Naive thymus-derived CD4-positive, alpha-beta T cell (primary cell): ENCODE results near the gene ERCC4. TPM values are rescaled to one million over a fixed set of nuclear protein-coding genes. Genes with fewer than 3 reads are reported as not detected.
A peak's percentile ranks its signal among the peaks of the same experiment; 100 is the strongest.

Experiments used
- ATAC-seq: fragments of 150-1000 bp; cut with Tn5 transposase; 2 replicates; pipeline ENCODE4 v1.10.0; 2021; ENCODE audit warnings: mild to moderate bottlenecking, moderate library complexity
- CTCF ChIA-PET: fragments of 350-600 bp; sonication (Branson Sonifier 250); formaldehyde crosslinking; loops from one replicate; lab custom pipeline; 2021; ENCODE audit warnings: antibody characterized with exemption; lab: Charles Lee
- POLR2A ChIA-PET: fragments of 350-600 bp; sonication (Branson Sonifier 250); formaldehyde crosslinking; loops from one replicate; lab custom pipeline; 2021; ENCODE audit warnings: antibody characterized with exemption, inconsistent platforms; lab: Charles Lee
- DNase-seq, 9 donors: peaks; one replicate each; pipeline versions ENCODE4 v3.0.0 to v3.0.0-alpha.2; 2020 to 2022; ENCODE audit warnings: mixed read lengths in 1 of 9
- H3K27ac ChIP-seq: one replicate; pipeline ENCODE4 v1.7.0; 2013; ENCODE audit warnings: mild to moderate bottlenecking, low read depth, low read length, moderate library complexity
- H3K27me3 ChIP-seq, 2 donors: one replicate each; pipeline ENCODE4 v1.7.0; 2013; ENCODE audit warnings: low read length in 2 of 2, mild to moderate bottlenecking in 2 of 2, moderate library complexity in 2 of 2; ENCODE audit not compliant: control insufficient read depth in 2 of 2, insufficient read depth in 2 of 2
- H3K36me3 ChIP-seq, 3 experiments: 1 replicate in 2 of 3; 2 replicates in 1 of 3; pipeline ENCODE4 v1.7.0; 2013; ENCODE audit warnings: low read length in 3 of 3, mild to moderate bottlenecking in 3 of 3, moderate library complexity in 1 of 3; ENCODE audit not compliant: insufficient read depth in 3 of 3, control insufficient read depth in 2 of 3
- H3K4me1 ChIP-seq, 2 donors: one replicate each; pipeline ENCODE4 v1.7.0; 2013; ENCODE audit warnings: low read length in 2 of 2, mild to moderate bottlenecking in 2 of 2, moderate library complexity in 1 of 2; ENCODE audit not compliant: control insufficient read depth in 2 of 2, insufficient read depth in 2 of 2
- H3K4me3 ChIP-seq: 2 replicates; pipeline ENCODE4 v1.7.0; 2013; ENCODE audit warnings: mild to moderate bottlenecking, low read length
- H3K9me3 ChIP-seq, 3 experiments: 1 replicate in 2 of 3; 2 replicates in 1 of 3; pipeline ENCODE4 v1.7.0; 2013; ENCODE audit warnings: low read length in 3 of 3; ENCODE audit not compliant: control insufficient read depth in 2 of 3
- H3K27ac Mint-ChIP-seq, 9 donors: one replicate each; pipeline ENCODE4 v1.8.0; 2020 to 2022; ENCODE audit warnings: mixed read lengths in 9 of 9, mild to moderate bottlenecking in 8 of 9, moderate library complexity in 5 of 9, inconsistent platforms in 2 of 9
- H3K27me3 Mint-ChIP-seq, 5 donors: one replicate each; pipeline ENCODE4 v1.8.0; 2021 to 2022; ENCODE audit warnings: mixed read lengths in 5 of 5, mild to moderate bottlenecking in 1 of 5
- H3K36me3 Mint-ChIP-seq, 5 donors: one replicate each; pipeline ENCODE4 v1.8.0; 2020 to 2022; ENCODE audit warnings: mixed read lengths in 5 of 5, mild to moderate bottlenecking in 3 of 5, inconsistent platforms in 1 of 5
- H3K4me1 Mint-ChIP-seq, 7 donors: one replicate each; pipeline ENCODE4 v1.8.0; 2020 to 2022; ENCODE audit warnings: mixed read lengths in 7 of 7, mild to moderate bottlenecking in 3 of 7, inconsistent platforms in 1 of 7
- H3K4me3 Mint-ChIP-seq, 10 donors: one replicate each; pipeline ENCODE4 v1.8.0; 2020 to 2022; ENCODE audit warnings: mild to moderate bottlenecking in 10 of 10, mixed read lengths in 10 of 10, moderate library complexity in 6 of 10, inconsistent platforms in 2 of 10
- H3K9me3 Mint-ChIP-seq, 11 donors: one replicate each; pipeline ENCODE4 v1.8.0; 2020 to 2022; ENCODE audit warnings: mixed read lengths in 11 of 11, mild to moderate bottlenecking in 4 of 11, inconsistent platforms in 1 of 11, moderate library complexity in 1 of 11
- intact Hi-C, 2 donors: fragments of 100-400 bp; cut with micrococcal nuclease; formaldehyde crosslinking; loops; one replicate each; pipeline ENCODE4 v1.15.1; 2023
- polyA plus RNA-seq, 2 donors: library from polyadenylated mRNA; unstranded; fragments of 300-500 nt; fragmentation: Illumina TruSeq; gene quantifications; one replicate each; pipeline ENCODE4 v1.2.3, GENCODE V29; 2021
- total RNA-seq, 6 experiments: library from RNA in 5 of 6; stranded (reverse) in 5 of 6; gene quantifications; 1 replicate in 5 of 6; 2 replicates in 1 of 6; pipeline ENCODE4 v1.2.3 and lab custom pipeline; 2021 to 2026

Gene ERCC4
- total and polyA plus RNA-seq, 7 experiments from 2014 or later, result 6.1 to 26.4 (median 13.9) TPM

DNA sequence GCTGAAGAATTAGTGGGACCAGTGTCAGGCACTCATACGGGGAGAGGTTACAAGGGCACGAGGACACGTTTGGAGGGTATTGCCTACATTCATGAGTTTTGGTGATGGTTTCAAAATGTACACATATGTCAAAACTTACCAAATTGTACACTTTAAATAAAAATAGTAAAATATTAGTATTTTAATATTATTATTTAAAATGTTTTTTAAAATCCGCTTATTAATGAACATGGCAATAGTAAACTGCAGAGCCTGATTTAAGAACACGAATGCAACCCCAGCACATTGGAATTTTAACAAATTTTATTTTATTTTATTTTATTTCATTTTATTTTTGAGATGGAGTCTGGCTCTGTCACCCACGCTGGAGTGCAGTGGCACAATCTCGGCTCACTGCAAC is 10.9 kb upstream of the ERCC4 start:
- Mint-ChIP-seq H3K36me3 (peaks cover 0 to 4% (median 0%) of the 10 kb centered on the region in 5 donors), H3K4me1 (peaks cover 0 to 5% (median 0%) of the 10 kb centered on the region in 7 donors), H3K27ac (no peak overlapping the region), H3K4me3 (no peak overlapping the region), H3K9me3 (peaks cover 0 to 6% (median 0%) of the 10 kb centered on the region in 11 donors), H3K27me3 (peaks cover 11 to 51% (median 36%) of the 10 kb centered on the region in 5 donors)
- intact Hi-C loops, result no loop called here
- no peaks in the 10 kb centered on the region for H3K27me3 ChIP-seq
- DNase-seq, result no peak
- no peak for ATAC-seq
- H3K4me3 ChIP-seq, result no peak overlapping the region
- H3K36me3 ChIP-seq, result no peaks in the 10 kb centered on the region
- no peaks in the 10 kb centered on the region for H3K9me3 ChIP-seq
- H3K4me1 ChIP-seq, result no peaks in the 10 kb centered on the region
- ChIA-PET CTCF (no interaction called here), POLR2A (no interaction called here)
- H3K27ac ChIP-seq, result no peak overlapping the region

DNA sequence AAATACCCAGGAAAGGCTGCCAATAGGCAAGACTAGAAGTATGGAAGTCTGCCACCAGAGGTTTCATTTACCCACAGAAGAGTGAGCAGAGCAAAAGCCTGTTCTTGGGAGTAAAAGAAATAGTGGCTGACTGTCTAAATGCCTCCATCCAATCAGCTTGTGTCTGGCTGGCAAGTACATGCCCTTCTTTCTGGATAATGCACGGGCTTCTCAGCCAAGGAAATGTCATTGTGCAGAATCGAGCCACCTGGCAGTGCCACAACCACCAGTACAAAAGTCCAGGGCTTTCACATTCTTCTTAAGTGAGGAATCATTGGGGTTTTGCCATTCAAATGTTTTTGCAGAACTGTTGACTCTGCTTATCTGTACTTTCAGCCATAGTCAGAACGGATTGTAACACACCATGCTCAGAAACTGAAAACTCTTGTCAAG is 10.1 kb upstream of the ERCC4 start:
- CTCF ChIA-PET, result no interaction called here

DNA sequence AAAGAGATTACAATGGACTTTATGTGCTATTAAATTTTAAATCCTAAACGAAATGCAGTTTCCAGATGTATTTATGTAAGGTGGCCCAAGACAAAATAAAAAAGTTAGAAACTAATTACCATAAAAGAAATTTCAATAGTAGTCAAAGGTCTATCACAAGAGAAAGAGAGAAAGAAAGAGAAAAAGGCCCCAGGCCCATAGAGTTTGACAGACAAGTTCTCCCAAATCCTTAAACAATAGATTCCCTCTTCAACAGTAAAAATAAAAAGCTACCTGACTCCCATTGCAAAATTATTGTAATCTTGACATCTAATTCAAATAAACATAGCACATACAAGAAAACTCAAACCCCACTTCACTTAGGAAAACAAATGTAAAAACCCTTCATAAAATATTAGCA is 8.6 kb upstream of the ERCC4 start:
- Histone ChIP-seq H3K27me3 (no peaks in the 10 kb centered on the region), H3K9me3 (no peaks in the 10 kb centered on the region), H3K4me3 (no peak overlapping the region), H3K4me1 (no peaks in the 10 kb centered on the region), H3K36me3 (no peaks in the 10 kb centered on the region), H3K27ac (no peak overlapping the region)
- Mint-ChIP-seq H3K4me1 (peaks cover 0 to 5% (median 0%) of the 10 kb centered on the region in 7 donors), H3K36me3 (peaks cover 0 to 3% (median 0%) of the 10 kb centered on the region in 5 donors), H3K27me3 (peaks cover 11 to 46% (median 21%) of the 10 kb centered on the region in 5 donors), H3K9me3 (peaks cover 0 to 6% (median 0%) of the 10 kb centered on the region in 11 donors), H3K27ac (no peak overlapping the region), H3K4me3 (no peak overlapping the region)
- intact Hi-C loops, result no loop called here
- ChIA-PET POLR2A (no interaction called here), CTCF (interaction anchor here (1.3 kb wide), 1 partner anchor 12 kb away, joined by 3 read pairs; no protein-coding TSS in a partner anchor)
- no peak for ATAC-seq
- DNase-seq, result no peak

More for the DNA sequence above, 10.1 kb upstream of the ERCC4 start:
- Mint-ChIP-seq H3K27ac (no peak overlapping the region), H3K4me1 (peaks cover 0 to 5% (median 0%) of the 10 kb centered on the region in 7 donors), H3K27me3 (peaks cover 11 to 55% (median 31%) of the 10 kb centered on the region in 5 donors), H3K36me3 (peaks cover 0 to 4% (median 0%) of the 10 kb centered on the region in 5 donors), H3K4me3 (no peak overlapping the region), H3K9me3 (peaks cover 0 to 6% (median 0%) of the 10 kb centered on the region in 11 donors)
- DNase-seq, result no peak
- intact Hi-C loops, result no loop called here
- ATAC-seq, result no peak
- no peaks in the 10 kb centered on the region for H3K4me1 ChIP-seq
- POLR2A ChIA-PET, result no interaction called here
- H3K27me3 ChIP-seq, result no peaks in the 10 kb centered on the region
- H3K9me3 ChIP-seq, result no peaks in the 10 kb centered on the region
- no peaks in the 10 kb centered on the region for H3K36me3 ChIP-seq
- no peak overlapping the region for H3K4me3 ChIP-seq
- H3K27ac ChIP-seq, result no peak overlapping the region

DNA sequence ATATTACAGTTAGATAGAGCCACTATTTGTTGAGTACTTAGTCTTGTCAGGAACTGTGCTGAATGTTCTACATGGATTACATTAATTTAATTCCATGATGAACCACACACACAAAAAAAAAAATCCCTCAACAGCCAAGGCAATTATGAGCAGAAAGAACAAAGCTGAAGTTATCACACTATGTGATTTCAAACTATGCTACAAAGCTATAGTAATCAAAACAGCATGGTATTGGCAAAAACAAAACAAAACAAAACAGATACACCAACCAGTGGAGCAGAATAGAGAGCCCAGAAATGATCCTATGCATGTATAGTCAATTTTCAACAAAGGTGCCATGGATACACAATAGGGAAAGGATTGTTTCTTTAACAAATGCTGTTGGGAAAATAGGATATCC is 8.1 kb upstream of the ERCC4 start:
- H3K9me3 Mint-ChIP-seq, result peaks cover 0 to 6% (median 0%) of the 10 kb centered on the region in 11 donors
- H3K27ac ChIP-seq, result no peak overlapping the region
- H3K27me3 Mint-ChIP-seq, result peaks cover 11 to 41% (median 16%) of the 10 kb centered on the region in 5 donors
- H3K4me1 ChIP-seq, result no peaks in the 10 kb centered on the region
- H3K4me1 Mint-ChIP-seq, result peaks cover 0 to under 1% (median 0%) of the 10 kb centered on the region in 7 donors
- CTCF ChIA-PET, result interaction anchor here (1.3 kb wide), 1 partner anchor 11 kb away, joined by 3 read pairs; no protein-coding TSS in a partner anchor
- H3K27ac Mint-ChIP-seq, result no peak overlapping the region
- intact Hi-C loops, result no loop called here
- ATAC-seq (no peak), DNase-seq (no peak)
- no peaks in the 10 kb centered on the region for H3K9me3 ChIP-seq
- POLR2A ChIA-PET, result no interaction called here
- H3K4me3 Mint-ChIP-seq, result no peak overlapping the region
- no peak overlapping the region for H3K4me3 ChIP-seq
- H3K36me3 ChIP-seq, result no peaks in the 10 kb centered on the region
- no peaks in the 10 kb centered on the region for H3K27me3 ChIP-seq
- peaks cover 0 to 3% (median 0%) of the 10 kb centered on the region in 5 donors for H3K36me3 Mint-ChIP-seq

DNA sequence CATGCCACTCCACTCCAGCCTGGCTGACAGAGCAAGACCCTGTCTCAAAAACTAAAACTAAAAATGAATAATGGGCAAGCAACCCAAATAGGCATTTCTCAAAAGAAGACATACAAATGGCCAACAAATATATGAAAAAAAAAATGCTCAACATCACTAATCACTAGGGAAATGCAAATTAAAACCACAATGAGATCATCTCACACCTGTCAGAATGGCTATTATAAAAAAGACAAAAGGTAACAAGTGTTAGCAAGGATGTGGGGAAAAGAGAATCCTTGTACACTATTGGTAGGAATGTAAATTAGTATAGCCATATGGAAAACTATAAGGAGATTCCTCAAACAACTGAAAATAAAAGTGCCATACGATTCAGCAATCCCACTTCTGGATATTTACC is 7.1 kb upstream of the ERCC4 start:
- H3K27ac Mint-ChIP-seq, result no peak overlapping the region
- no peaks in the 10 kb centered on the region for H3K27me3 ChIP-seq
- H3K4me3 Mint-ChIP-seq, result no peak overlapping the region
- H3K9me3 Mint-ChIP-seq, result peaks cover 0 to 6% (median 0%) of the 10 kb centered on the region in 11 donors
- H3K27me3 Mint-ChIP-seq, result peaks cover 7 to 32% (median 12%) of the 10 kb centered on the region in 5 donors
- no peaks in the 10 kb centered on the region for H3K4me1 ChIP-seq
- H3K36me3 ChIP-seq, result no peaks in the 10 kb centered on the region
- no peaks in the 10 kb centered on the region for H3K4me1 Mint-ChIP-seq
- POLR2A ChIA-PET, result no interaction called here
- H3K4me3 ChIP-seq, result no peak overlapping the region
- no peak overlapping the region for H3K27ac ChIP-seq
- H3K9me3 ChIP-seq, result no peaks in the 10 kb centered on the region
- CTCF ChIA-PET, result no interaction called here
- H3K36me3 Mint-ChIP-seq, result peaks cover 0 to 3% (median 0%) of the 10 kb centered on the region in 5 donors
- intact Hi-C loops, result no loop called here
- no peak for ATAC-seq
- no peak for DNase-seq

DNA sequence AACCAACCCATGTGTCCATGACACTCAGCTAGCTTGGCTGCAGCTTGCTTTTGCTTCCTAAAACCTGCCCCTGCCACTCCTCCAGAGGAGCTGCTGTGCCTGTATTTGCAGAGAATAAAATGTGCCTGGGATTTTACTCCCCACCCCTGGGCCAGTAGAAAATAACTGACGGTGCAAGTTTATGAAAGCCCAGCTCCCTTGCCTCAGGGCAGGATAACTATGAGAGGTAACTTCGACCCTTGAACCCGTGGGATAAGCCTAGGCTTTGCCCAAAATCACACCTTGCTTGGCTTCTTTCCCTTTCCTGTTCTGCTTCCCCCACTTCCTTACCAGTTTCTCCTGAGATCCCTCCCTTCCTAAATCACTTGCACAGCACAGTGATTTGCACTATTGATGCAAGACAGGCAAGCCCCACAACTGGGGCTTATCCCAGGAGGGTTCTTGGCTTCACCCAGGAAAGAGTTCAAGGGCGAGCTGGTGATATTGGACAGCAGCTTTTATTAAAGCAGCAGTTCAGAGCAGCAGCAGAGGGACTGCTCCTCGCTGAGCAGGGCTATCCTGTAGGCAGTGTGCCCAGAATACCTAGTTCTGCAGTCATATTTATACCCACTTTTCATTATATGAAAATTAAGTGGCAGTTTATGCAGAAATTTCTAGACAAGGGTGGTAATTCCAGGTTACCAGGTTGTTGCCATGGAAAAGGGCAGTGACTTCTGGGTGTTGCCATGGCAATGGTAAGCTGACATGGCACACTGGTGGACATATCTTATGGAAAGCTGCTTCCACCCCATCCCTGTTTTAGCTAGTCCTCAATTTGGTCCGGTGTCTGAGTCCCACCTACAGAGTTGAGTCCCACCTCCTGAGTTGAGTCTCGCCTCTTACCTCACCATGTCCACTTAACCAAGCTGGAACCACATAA is 6.3 kb upstream of the ERCC4 start:
- intact Hi-C loops, result no loop called here
- no peaks in the 10 kb centered on the region for H3K36me3 Mint-ChIP-seq

More for the DNA sequence above, 6.3 kb upstream of the ERCC4 start:
- Histone ChIP-seq H3K9me3 (no peaks in the 10 kb centered on the region), H3K36me3 (no peaks in the 10 kb centered on the region), H3K4me1 (no peaks in the 10 kb centered on the region), H3K4me3 (no peak overlapping the region), H3K27me3 (no peaks in the 10 kb centered on the region), H3K27ac (no peak overlapping the region)
- POLR2A ChIA-PET, result interaction anchor here (0.5 kb wide), 1 partner anchor 8 kb away, joined by 3 read pairs; no protein-coding TSS in a partner anchor
- H3K27me3 Mint-ChIP-seq, result peaks cover 0 to 27% (median 11%) of the 10 kb centered on the region in 5 donors
- H3K9me3 Mint-ChIP-seq, result peaks cover 0 to 4% (median 0%) of the 10 kb centered on the region in 11 donors
- H3K4me3 Mint-ChIP-seq, result no peak overlapping the region
- CTCF ChIA-PET, result no interaction called here
- ATAC-seq (no peak), DNase-seq (no peak)
- H3K27ac Mint-ChIP-seq, result peak overlapping the region in 1 of 9 donors; percentile 9
- H3K4me1 Mint-ChIP-seq, result peaks cover 0 to 4% (median 0%) of the 10 kb centered on the region in 7 donors
